HCT116 (cell line): ENCODE data around the gene MARCHF3. TPM values are rescaled to one million over a fixed set of nuclear protein-coding genes. Genes with fewer than 3 reads are reported as not detected.

Source experiments
- ATAC-seq: fragments of 200-7000 bp; cut with Tn5 transposase; 2 replicates; pipeline ENCODE4 v1.9.1; 2020; ENCODE audit warnings: mild to moderate bottlenecking, moderate library complexity
- BruUV-seq: library from RNA; stranded (reverse); fragments of 400-500 nt; replicated peaks from 2 replicates; lab custom pipeline; 2021; lab: Mats Ljungman, UMichigan
- CTCF ChIA-PET: fragments of 300-600 bp; sonication (Branson Sonifier 250); formaldehyde crosslinking; loops from one replicate; lab custom pipeline; 2021; ENCODE audit warnings: antibody characterized with exemption; lab: Charles Lee
- POLR2A ChIA-PET: fragments of 300-600, 350-600 bp; sonication (Branson Sonifier 250); formaldehyde crosslinking; loops from one replicate; lab custom pipeline; 2021; ENCODE audit warnings: antibody characterized with exemption; lab: Charles Lee
- RAD21 ChIA-PET, 2 experiments: fragments of 300-600 bp; sonication (Branson Sonifier 250); formaldehyde crosslinking; loops; one replicate each; lab custom pipeline; 2023; ENCODE audit warnings: low total read pairs in 2 of 2; ENCODE audit not compliant: uncharacterized antibody in 2 of 2, unreplicated experiment in 2 of 2, low non-redundant PET in 1 of 2; lab: Charles Lee
- DNase-seq: peaks from one replicate; pipeline ENCODE4 v3.0.0-alpha.2; 2010; ENCODE audit warnings: low read depth, low spot score
- H2AFZ ChIP-seq: fragments of 200-600 bp; shearing (Covaris generic), sonication (generic); 2 replicates; pipeline ENCODE4 v1.6.1; 2017; ENCODE audit warnings: low read depth, mixed run types, mixed read lengths, antibody characterized with exemption, low read length; ENCODE audit not compliant: poor library complexity, severe bottlenecking
- H3K27ac ChIP-seq: 2 replicates; pipeline ENCODE4 v1.5.1; 2012; ENCODE audit warnings: low read depth, low read length
- H3K27me3 ChIP-seq: fragments of 200-600 bp; sonication (generic); 2 replicates; pipeline ENCODE4 v1.6.1; 2016; ENCODE audit warnings: mixed run types, low read length, mixed read lengths; ENCODE audit not compliant: insufficient read depth
- H3K36me3 ChIP-seq, 2 experiments: fragments of 200-500 bp in 1 of 2; fragments of 200-600 bp in 1 of 2; sonication (Bioruptor generic) in 1 of 2; sonication (generic) in 1 of 2; 2 replicates each; pipeline versions ENCODE4 v1.5.1 to v1.6.1; 2014 to 2016; ENCODE audit warnings: low read length in 2 of 2, inconsistent platforms in 1 of 2, mixed read lengths in 1 of 2, mixed run types in 1 of 2; ENCODE audit not compliant: insufficient read depth in 2 of 2, control insufficient read depth in 1 of 2
- H3K4me1 ChIP-seq, 2 experiments: fragments of 200-600 bp in 1 of 2; sonication (generic) in 1 of 2; 2 replicates each; pipeline versions ENCODE4 v1.5.1 to v1.6.1; 2012 to 2017; ENCODE audit warnings: low read length in 2 of 2, inconsistent platforms in 1 of 2, mild to moderate bottlenecking in 1 of 2, mixed read lengths in 1 of 2, mixed run types in 1 of 2, moderate library complexity in 1 of 2; ENCODE audit not compliant: insufficient read depth in 2 of 2, control insufficient read depth in 1 of 2
- H3K4me2 ChIP-seq: fragments of 200-600 bp; sonication (generic); 2 replicates; pipeline ENCODE4 v1.6.1; 2017; ENCODE audit warnings: mixed run types, low read length, mixed read lengths
- H3K4me3 ChIP-seq, 2 experiments: fragments of 200-600 bp in 1 of 2; sonication (generic) in 1 of 2; replicated peaks in 1 of 2; 2 replicates each; pipeline ENCODE4 v1.5.1; 2011 to 2016; ENCODE audit warnings: low read length in 2 of 2, control low read depth in 1 of 2, low read depth in 1 of 2, mild to moderate bottlenecking in 1 of 2, mixed read lengths in 1 of 2, mixed run types in 1 of 2
- H3K79me2 ChIP-seq: fragments of 200-600 bp; sonication (generic); 2 replicates; pipeline ENCODE4 v1.6.1; 2017; ENCODE audit warnings: mild to moderate bottlenecking, mixed run types, low read length, moderate library complexity, mixed read lengths; ENCODE audit not compliant: insufficient read depth
- H3K9ac ChIP-seq: fragments of 200-600 bp; sonication (generic); 2 replicates; pipeline ENCODE4 v1.6.1; 2016; ENCODE audit warnings: low read length, mixed read lengths
- H3K9me2 ChIP-seq: fragments of 200-600 bp; sonication (generic), shearing (Covaris generic); 2 replicates; pipeline ENCODE4 v1.6.1; 2017; ENCODE audit warnings: mixed run types, mild to moderate bottlenecking, moderate library complexity; ENCODE audit not compliant: insufficient read depth
- H3K9me3 ChIP-seq, 2 experiments: fragments of 200-500 bp in 1 of 2; fragments of 200-600 bp in 1 of 2; sonication (Bioruptor generic) in 1 of 2; sonication (generic) in 1 of 2; 2 replicates each; pipeline ENCODE4 v1.6.1; 2014 to 2017; ENCODE audit warnings: low read length in 2 of 2, mixed read lengths in 2 of 2, inconsistent platforms in 1 of 2, low read depth in 1 of 2, mild to moderate bottlenecking in 1 of 2, mixed run types in 1 of 2, moderate library complexity in 1 of 2; ENCODE audit not compliant: control insufficient read depth in 1 of 2, insufficient read depth in 1 of 2
- H4K20me1 ChIP-seq: fragments of 200-600 bp; sonication (generic), shearing (Covaris generic); 2 replicates; pipeline ENCODE4 v1.6.1; 2017; ENCODE audit warnings: mixed run types, mild to moderate bottlenecking, moderate library complexity; ENCODE audit not compliant: insufficient read depth
- CTCF ChIP-seq, 3 experiments: fragments of 200-600 bp in 1 of 3; sonication (generic) in 1 of 3; IDR thresholded peaks in 2 of 3; conservative IDR thresholded peaks in 1 of 3; 2 replicates each; pipeline ENCODE4 v1.5.1; 2012 to 2017; ENCODE audit warnings: low read depth in 2 of 3, low read length in 2 of 3, antibody characterized with exemption in 1 of 3, borderline replicate concordance in 1 of 3, control low read depth in 1 of 3, mild to moderate bottlenecking in 1 of 3, mixed read lengths in 1 of 3, mixed run types in 1 of 3, moderate library complexity in 1 of 3; ENCODE audit not compliant: insufficient read depth in 1 of 3
- ELF1 ChIP-seq: IDR thresholded peaks from 2 replicates; pipeline ENCODE4 v1.6.1; 2012; ENCODE audit warnings: low read depth, borderline replicate concordance
- FOSL1 ChIP-seq: IDR thresholded peaks from 2 replicates; pipeline ENCODE4 v1.6.1; 2012; ENCODE audit warnings: low read depth
- POLR2A ChIP-seq: IDR thresholded peaks from 2 replicates; pipeline ENCODE4 v1.7.0; 2011; ENCODE audit warnings: borderline replicate concordance; ENCODE audit not compliant: insufficient read depth, insufficient read length; ENCODE audit errors: extremely low read depth
- RAD21 ChIP-seq: IDR thresholded peaks from 2 replicates; pipeline ENCODE4 v1.6.1; 2012; ENCODE audit warnings: low read depth, mild to moderate bottlenecking
- SIN3A ChIP-seq: IDR thresholded peaks from 2 replicates; pipeline ENCODE4 v1.6.1; 2012; ENCODE audit warnings: low read depth
- TCF7L2 ChIP-seq: IDR thresholded peaks from 2 replicates; pipeline ENCODE4 v1.7.0; 2011; ENCODE audit warnings: borderline replicate concordance, inconsistent platforms; ENCODE audit not compliant: insufficient read depth, insufficient read length; ENCODE audit errors: extremely low read depth
- YY1 ChIP-seq: IDR thresholded peaks from 2 replicates; pipeline ENCODE4 v1.6.1; 2011; ENCODE audit warnings: low read length, low read depth, moderate library complexity, mild to moderate bottlenecking; ENCODE audit not compliant: insufficient replicate concordance; ENCODE audit errors: extremely low read depth
- ZNF274 ChIP-seq: fragments of 200-500 bp; sonication (Bioruptor generic); IDR thresholded peaks from 2 replicates; pipeline ENCODE4 v1.6.1; 2014; ENCODE audit warnings: mild to moderate bottlenecking, low read depth, low read length, inconsistent platforms
- intact Hi-C: fragments of 100-400 bp; cut with micrococcal nuclease; formaldehyde crosslinking; loops from 2 replicates; pipeline ENCODE4 v1.10.0; 2022
- total RNA-seq: library from RNA; stranded (reverse); gene quantifications from one replicate; pipeline ENCODE4 v1.2.1, GENCODE V29; 2021; ENCODE audit not compliant: unreplicated experiment
- TF ChIP-seq, protein P1 (sequence below): IDR thresholded peaks from 2 replicates; pipeline ENCODE4 v1.6.1; 2012
- TF ChIP-seq, protein P2 (sequence below): IDR thresholded peaks from 2 replicates; pipeline ENCODE4 v1.6.1; 2011; ENCODE audit warnings: mild to moderate bottlenecking, low read length, moderate library complexity; ENCODE audit not compliant: insufficient replicate concordance; ENCODE audit errors: extremely low read depth

Gene MARCHF3
- total RNA-seq, 1 experiment from 2014 or later = 2.3 TPM

DNA sequence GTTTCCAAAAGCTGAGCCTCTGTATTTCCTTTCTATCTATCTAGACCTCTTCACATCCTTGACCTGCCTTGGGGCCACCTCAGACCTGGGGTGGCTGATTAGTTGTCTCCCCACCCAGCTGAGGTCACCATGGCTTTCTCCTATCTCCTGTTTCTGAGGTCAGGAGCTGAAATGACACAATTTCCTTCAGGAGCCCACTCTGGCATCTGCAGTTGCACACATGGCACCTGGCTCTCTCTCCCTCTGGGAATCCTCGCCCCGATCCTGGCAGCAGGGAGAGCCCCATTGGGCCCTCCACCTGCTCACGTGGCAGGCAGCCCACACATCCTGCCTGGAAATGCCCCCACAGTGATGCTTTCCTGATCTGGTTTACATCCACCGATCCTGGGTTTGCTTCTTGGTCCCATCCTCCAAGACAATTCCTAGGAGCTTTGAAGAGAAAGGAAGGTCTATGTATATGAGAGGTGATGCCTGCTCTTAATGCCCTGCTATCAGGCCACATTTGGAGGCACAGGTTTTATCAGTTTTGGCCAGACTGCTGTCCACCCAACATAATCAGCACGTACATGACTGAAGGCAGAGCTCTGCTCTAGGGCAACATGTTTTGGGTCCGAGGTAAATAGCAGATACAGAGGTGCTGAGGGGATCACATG lies 53.7 kb downstream of the MARCHF3 start (continued):
- TF ChIP-seq YY1 (no peak), RAD21 (no peak), CTCF (IDR thresholded peaks at IDR 0.05 in 2 of 3, conservative IDR thresholded peaks at IDR 0.05 in 1 of 3; ENCODE audit: borderline replicate concordance in 1 of 3, insufficient read depth in 1 of 3, low read depth in 2 of 3, low read length in 2 of 3) (no peak), POLR2A (no peak), FOSL1 (no peak), SIN3A (no peak), ELF1 (no peak)
- TF ChIP-seq, protein P1, sequence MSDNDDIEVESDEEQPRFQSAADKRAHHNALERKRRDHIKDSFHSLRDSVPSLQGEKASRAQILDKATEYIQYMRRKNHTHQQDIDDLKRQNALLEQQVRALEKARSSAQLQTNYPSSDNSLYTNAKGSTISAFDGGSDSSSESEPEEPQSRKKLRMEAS = no peak

DNA sequence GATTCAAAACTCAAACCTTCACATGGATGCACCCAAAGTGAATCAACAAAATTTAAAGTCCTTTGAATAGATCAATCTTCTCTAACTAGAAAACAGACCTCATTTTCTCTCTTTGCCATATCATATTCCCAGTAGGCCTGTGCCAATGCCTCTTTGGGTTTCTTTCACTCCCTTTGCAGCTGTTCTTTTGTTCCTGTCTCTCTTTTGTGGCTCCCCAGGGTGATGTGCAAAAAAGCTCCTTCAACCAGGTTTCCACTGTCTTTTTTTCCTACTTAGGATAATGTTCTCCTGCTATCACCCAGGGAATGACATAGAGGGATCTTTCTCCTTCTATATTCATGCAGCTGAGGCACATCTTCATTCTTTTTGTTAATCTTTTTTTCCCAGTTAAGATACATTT lies 54.6 kb downstream of the MARCHF3 start:
- DNase-seq (no peak), ATAC-seq (no peak)
- intact Hi-C loops = no loop called here
- POLR2A ChIA-PET = no interaction called here
- Histone ChIP-seq H3K27me3 (no peaks in the 10 kb centered on the region), H2AFZ (no peak overlapping the region), H3K27ac (no peak overlapping the region), H3K9ac (no peak overlapping the region), H4K20me1 (no peaks in the 10 kb centered on the region), H3K9me2 (no peaks in the 10 kb centered on the region), H3K36me3 (no peaks in the 10 kb centered on the region), H3K9me3 (no peaks in the 10 kb centered on the region), H3K4me1 (no peaks in the 10 kb centered on the region), H3K79me2 (no peaks in the 10 kb centered on the region), H3K4me3 (no peak overlapping the region), H3K4me2 (no peak overlapping the region)
- TF ChIP-seq POLR2A (no peak), RAD21 (no peak), TCF7L2 (no peak), CTCF (IDR thresholded peaks at IDR 0.05 in 2 of 3, conservative IDR thresholded peaks at IDR 0.05 in 1 of 3; ENCODE audit: borderline replicate concordance in 1 of 3, insufficient read depth in 1 of 3, low read depth in 2 of 3, low read length in 2 of 3) (no peak), ELF1 (no peak), ZNF274 (no peak)
- TF ChIP-seq, protein P2, sequence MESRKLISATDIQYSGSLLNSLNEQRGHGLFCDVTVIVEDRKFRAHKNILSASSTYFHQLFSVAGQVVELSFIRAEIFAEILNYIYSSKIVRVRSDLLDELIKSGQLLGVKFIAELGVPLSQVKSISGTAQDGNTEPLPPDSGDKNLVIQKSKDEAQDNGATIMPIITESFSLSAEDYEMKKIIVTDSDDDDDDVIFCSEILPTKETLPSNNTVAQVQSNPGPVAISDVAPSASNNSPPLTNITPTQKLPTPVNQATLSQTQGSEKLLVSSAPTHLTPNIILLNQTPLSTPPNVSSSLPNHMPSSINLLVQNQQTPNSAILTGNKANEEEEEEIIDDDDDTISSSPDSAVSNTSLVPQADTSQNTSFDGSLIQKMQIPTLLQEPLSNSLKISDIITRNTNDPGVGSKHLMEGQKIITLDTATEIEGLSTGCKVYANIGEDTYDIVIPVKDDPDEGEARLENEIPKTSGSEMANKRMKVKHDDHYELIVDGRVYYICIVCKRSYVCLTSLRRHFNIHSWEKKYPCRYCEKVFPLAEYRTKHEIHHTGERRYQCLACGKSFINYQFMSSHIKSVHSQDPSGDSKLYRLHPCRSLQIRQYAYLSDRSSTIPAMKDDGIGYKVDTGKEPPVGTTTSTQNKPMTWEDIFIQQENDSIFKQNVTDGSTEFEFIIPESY = no peak
- CTCF ChIA-PET = no interaction called here
- RAD21 ChIA-PET = no interaction called here
- BruUV-seq = no TSS peak
